IMR-90 (cell line): ENCODE measurements around the gene NFKBIA.

Experiments
- BHLHE40 ChIP-seq: fragments of 150-350 bp; IDR thresholded peaks from 2 replicates; pipeline ENCODE4 v1.6.1; 2016; ENCODE audit warnings: mild to moderate bottlenecking, low read depth, low read length
- CEBPB ChIP-seq: IDR thresholded peaks from 2 replicates; pipeline ENCODE4 v1.6.1; 2012; ENCODE audit warnings: low read depth, low read length, improper control_type of control experiment
- CHD1 ChIP-seq: IDR thresholded peaks from 2 replicates; pipeline ENCODE4 v1.6.1; 2012; ENCODE audit warnings: low read depth, low read length, improper control_type of control experiment
- CTCF ChIP-seq: conservative IDR thresholded peaks from 2 replicates; pipeline ENCODE4 v1.5.1; 2012; ENCODE audit warnings: mild to moderate bottlenecking, low read depth, low read length, improper control_type of control experiment
- ELK1 ChIP-seq: fragments of 150-350 bp; IDR thresholded peaks from 2 replicates; pipeline ENCODE4 v1.6.1; 2016; ENCODE audit warnings: low read depth, mild to moderate bottlenecking, low read length, moderate library complexity, borderline replicate concordance
- FOS ChIP-seq: fragments of 150-350 bp; IDR thresholded peaks from 2 replicates; pipeline ENCODE4 v1.6.1; 2016; ENCODE audit warnings: low read depth, low read length
- MAZ ChIP-seq: IDR thresholded peaks from 2 replicates; pipeline ENCODE4 v1.6.1; 2012; ENCODE audit warnings: low read depth, mild to moderate bottlenecking, low read length, improper control_type of control experiment, moderate library complexity, borderline replicate concordance
- NFE2L2 ChIP-seq: fragments of 150-350 bp; IDR thresholded peaks from 2 replicates; pipeline ENCODE4 v1.6.1; 2016; ENCODE audit warnings: low read depth, mild to moderate bottlenecking, low read length
- POLR2A ChIP-seq: IDR thresholded peaks from 2 replicates; pipeline ENCODE4 v1.6.1; 2012; ENCODE audit warnings: mild to moderate bottlenecking, low read depth, low read length
- RAD21 ChIP-seq: IDR thresholded peaks from 2 replicates; pipeline ENCODE4 v1.6.1; 2012; ENCODE audit warnings: low read length, improper control_type of control experiment
- RCOR1 ChIP-seq: IDR thresholded peaks from 2 replicates; pipeline ENCODE4 v1.6.1; 2012; ENCODE audit warnings: mild to moderate bottlenecking, low read length, improper control_type of control experiment; ENCODE audit not compliant: insufficient replicate concordance
- RFX5 ChIP-seq: IDR thresholded peaks from 2 replicates; pipeline ENCODE4 v1.8.0; 2012; ENCODE audit warnings: low read depth, mild to moderate bottlenecking, low read length, moderate library complexity
- SMC3 ChIP-seq: fragments of 150-350 bp; IDR thresholded peaks from 2 replicates; pipeline ENCODE4 v1.6.1; 2016; ENCODE audit warnings: low read depth, mild to moderate bottlenecking, antibody characterized with exemption, low read length, moderate library complexity
- USF2 ChIP-seq: fragments of 150-350 bp; IDR thresholded peaks from 2 replicates; pipeline ENCODE4 v1.6.1; 2017; ENCODE audit warnings: mild to moderate bottlenecking, antibody characterized with exemption, low read length, low read depth

- TF ChIP-seq RAD21, result no peak
- TF ChIP-seq CTCF, result no peak
- TF ChIP-seq POLR2A, result no peak
- TF ChIP-seq RCOR1, result no peak
- TF ChIP-seq RFX5, result no peak
- TF ChIP-seq CEBPB, result no peak
- TF ChIP-seq NFE2L2, result no peak
- TF ChIP-seq BHLHE40, result no peak
- TF ChIP-seq USF2, result no peak
- TF ChIP-seq ELK1, result no peak
- TF ChIP-seq SMC3, result no peak
- TF ChIP-seq CHD1, result no peak
- no peak for TF ChIP-seq MAZ
- no peak for TF ChIP-seq FOS
These were observed 33.6 kb downstream of the NFKBIA start for GRCh38 chr14:35370969-35371368.
